HFF-Myc (cell line): ENCODE data around the gene PGC.

Experiments used
- DNase-seq: peaks from one replicate; pipeline ENCODE4 v3.0.0-alpha.2; 2011; ENCODE audit warnings: low read depth; ENCODE audit errors: extremely low read depth
- H3K4me3 ChIP-seq: replicated peaks from 2 replicates; pipeline ENCODE4 v1.5.1; 2011; ENCODE audit warnings: low read depth, mild to moderate bottlenecking, control low read depth, low read length
- TF ChIP-seq, protein P1 (sequence below): IDR thresholded peaks from 2 replicates; pipeline ENCODE4 v1.5.1; 2012; ENCODE audit warnings: mild to moderate bottlenecking, low read depth, low read length, control low read depth; ENCODE audit errors: missing control alignments

PGC gene

DNA sequence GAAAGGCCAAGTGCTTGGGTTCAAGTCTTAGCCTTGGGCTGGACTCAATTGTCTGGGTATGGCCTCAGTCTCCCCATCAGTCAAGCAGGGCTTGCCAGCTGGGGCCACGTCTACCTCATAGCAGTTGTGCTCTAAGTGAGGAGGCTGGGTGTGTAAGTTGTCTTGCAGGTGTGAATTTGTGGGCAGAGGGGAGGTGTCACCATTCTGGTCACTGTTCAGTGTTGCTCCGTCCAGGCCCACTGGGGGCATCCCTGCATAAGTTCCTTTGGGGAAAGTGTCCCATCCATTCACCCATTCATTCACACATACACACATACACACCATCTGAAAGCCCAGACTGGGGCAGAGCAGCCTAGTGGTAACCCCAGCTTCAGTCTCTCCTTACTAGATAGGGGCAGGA lies 48.1 kb downstream of the PGC start:
- no peak for DNase-seq
- no peak overlapping the region for H3K4me3 ChIP-seq
- TF ChIP-seq, protein P1, sequence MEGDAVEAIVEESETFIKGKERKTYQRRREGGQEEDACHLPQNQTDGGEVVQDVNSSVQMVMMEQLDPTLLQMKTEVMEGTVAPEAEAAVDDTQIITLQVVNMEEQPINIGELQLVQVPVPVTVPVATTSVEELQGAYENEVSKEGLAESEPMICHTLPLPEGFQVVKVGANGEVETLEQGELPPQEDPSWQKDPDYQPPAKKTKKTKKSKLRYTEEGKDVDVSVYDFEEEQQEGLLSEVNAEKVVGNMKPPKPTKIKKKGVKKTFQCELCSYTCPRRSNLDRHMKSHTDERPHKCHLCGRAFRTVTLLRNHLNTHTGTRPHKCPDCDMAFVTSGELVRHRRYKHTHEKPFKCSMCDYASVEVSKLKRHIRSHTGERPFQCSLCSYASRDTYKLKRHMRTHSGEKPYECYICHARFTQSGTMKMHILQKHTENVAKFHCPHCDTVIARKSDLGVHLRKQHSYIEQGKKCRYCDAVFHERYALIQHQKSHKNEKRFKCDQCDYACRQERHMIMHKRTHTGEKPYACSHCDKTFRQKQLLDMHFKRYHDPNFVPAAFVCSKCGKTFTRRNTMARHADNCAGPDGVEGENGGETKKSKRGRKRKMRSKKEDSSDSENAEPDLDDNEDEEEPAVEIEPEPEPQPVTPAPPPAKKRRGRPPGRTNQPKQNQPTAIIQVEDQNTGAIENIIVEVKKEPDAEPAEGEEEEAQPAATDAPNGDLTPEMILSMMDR, result no peak

DNA sequence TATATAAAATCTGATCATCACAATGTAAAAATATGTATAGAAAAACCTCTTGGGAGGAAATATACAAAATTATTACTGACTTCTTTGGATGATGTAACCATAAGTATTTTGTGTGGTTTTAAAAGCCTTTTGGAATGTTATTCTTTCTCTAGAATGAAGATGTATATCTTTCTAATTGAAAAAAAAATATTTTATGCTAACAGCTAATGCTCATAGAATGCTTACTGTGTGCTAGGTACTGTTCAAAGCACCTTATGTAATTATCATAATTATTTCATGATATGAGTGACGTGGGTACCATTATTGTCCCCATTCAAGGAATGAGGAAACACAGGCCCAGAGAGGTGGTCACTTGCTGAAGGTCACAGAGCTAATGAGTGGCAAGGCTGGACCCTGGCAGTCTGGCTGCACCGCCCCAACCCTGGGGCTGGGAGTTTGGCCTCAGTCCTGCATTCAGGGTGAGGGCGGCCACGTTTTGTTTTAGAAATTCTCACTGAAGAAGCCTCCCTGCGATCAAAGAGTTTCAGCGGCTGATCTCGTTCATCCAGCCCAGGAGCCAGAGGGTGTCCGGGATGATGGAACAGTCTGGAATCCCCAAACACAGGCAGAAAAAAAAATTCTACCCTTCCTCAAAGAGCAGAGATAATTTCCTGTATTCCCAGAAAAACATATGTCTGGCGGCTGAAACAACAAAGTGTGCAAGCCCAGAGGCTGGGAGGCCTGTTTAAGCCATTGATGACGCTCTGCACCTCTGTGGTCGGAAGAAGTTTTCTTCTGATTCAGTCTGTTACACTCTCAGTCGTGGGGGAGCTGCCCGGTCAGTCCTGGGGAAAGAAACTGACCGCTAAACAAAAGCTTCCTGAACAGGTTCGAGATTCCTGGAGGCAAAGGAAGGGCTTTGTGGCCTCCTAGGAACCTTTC lies 49.1 kb downstream of the PGC start:
- peak; percentile 80 for DNase-seq
- H3K4me3 ChIP-seq, result 0 out of 2 replicates have a peak overlapping the region, but pooled peaks have one; percentile 1
- TF ChIP-seq, protein P1, result no peak

DNA sequence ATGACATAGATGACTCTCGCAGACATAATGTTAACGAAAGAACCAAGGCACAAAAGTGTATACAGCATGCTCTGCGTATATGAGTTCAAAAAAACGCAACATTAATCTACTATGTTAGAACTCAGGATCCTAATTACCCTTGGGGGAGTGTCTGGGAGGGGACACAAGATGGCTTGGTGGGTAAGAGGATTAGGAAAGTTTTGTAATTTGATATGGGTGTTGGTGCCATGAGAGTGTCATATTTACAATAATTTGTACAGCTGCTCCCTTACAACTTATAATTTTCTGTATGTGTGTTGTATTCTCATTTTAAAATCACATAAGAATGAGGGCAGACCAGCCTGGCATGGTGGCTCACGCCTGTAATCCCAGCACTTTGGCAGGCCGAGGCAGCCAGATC lies 50.4 kb downstream of the PGC start:
- TF ChIP-seq, protein P1, result no peak
- no peak for DNase-seq

DNA sequence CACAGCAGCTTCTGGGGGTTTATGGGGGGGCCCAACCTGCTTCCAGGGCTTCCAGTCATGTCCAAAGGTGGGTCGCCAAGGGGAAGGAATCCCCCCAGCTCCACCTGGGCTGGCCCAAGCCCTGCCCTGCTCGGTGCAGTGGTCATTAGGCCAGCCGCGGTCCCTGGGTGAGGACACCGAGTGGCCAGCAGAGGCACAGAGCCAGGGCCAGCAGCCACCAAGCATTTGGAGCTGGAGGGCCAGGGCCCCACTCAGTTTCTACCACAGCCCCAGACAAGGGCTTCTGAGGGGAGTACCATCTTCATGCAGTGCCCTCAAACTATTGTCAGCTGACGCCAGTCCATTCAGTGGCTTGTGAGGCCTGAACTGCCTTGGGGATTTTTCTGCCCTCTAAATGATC lies 51.4 kb downstream of the PGC start:
- TF ChIP-seq, protein P1, result no peak
- DNase-seq, result no peak
- H3K4me3 ChIP-seq, result no peak overlapping the region

More for the DNA sequence above, 50.4 kb downstream of the PGC start:
- no peak overlapping the region for H3K4me3 ChIP-seq

DNA sequence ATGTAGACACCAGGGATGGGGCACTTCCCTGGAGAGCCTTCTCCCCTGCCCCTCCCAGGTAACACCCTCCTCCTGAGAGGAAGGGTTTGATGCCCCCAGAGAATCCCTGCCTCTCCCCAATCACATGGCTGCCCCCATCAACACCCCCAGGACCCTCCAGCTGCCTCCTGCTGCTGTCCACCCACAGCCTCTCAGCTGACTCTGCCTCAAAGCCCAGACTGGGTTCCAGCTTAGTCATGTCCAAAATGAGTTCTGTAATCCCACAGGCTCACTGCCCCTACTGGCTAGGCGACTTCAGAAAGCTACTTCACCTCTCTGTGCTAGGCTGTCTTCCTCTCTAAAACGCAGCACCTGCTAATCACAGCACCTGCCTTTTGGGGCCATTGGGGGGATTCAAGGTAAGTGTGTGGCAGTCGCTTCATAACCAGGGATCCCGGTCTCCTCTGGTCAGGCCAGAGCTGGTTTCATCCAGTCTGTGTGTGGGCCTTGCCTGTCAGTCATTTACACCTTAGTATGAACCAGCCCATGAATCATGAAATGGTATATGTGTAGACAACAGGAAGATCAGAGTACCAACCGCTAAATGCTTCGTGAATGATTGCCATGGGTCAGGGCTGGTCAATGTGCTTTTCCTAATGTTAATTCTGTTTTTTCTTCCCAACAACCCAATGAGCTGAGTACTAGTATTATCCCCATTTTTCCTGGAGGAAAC lies 52.2 kb downstream of the PGC start:
- DNase-seq, result no peak
- H3K4me3 ChIP-seq, result no peak overlapping the region
- TF ChIP-seq, protein P1, result no peak

DNA sequence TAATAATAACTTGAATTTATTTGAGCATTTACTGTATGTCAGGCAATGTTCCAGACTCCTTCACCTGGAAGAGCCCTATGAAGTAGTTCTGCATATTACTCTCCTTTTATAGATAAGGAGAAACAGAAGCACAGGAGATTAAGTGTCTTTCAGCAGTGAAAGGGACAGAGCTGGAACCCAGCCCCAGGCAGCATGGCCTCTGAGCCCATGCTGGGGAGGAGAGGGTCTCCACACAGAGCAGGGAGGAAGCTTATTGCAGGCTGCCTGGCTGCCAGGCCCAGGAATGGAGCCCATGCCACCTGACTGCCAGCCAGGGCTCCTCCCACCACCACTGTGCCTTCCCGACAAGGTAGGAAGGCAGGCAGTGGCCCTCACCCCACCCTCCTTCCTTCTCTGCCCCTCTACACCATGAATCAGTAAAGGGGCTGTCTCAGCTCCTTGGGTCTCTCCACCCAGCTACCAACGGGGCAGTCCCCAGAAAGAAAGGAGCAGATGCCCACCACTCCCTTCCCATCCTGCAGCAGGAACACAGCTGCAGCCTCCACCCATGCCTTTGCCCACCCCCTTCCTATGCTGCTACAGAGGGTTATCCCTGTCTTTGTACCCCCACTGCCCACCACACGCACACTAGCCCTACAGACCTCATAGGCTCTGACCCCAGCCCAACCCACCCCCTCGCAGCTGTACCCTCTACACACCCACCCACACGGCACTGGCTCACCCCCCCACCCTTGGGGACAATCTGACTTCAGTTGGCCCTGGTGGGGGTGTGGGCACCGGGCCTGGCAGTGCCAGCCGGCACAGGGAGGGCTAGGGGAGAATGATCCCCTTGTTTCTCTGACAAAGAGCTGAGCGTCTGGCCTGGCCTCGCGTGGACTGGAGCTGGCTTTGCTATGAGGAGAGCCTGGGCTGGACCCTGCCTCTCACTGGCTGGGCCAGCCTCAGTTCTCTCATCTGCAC lies 53.6 kb downstream of the PGC start:
- TF ChIP-seq, protein P1, result no peak
- no peak overlapping the region for H3K4me3 ChIP-seq
- DNase-seq, result no peak
